DND-41 (cell line): ENCODE data around the gene VPS51.

Source experiments
- ATAC-seq: fragments of 200-7000 bp; cut with Tn5 transposase; 3 replicates; pipeline ENCODE4 v1.9.1; 2021; ENCODE audit warnings: low read depth; ENCODE audit not compliant: insufficient read depth
- DNase-seq: peaks from one replicate; pipeline ENCODE4 v3.0.0-alpha.2; 2020
- H2AFZ ChIP-seq: 2 replicates; pipeline ENCODE4 v1.6.0; 2012; ENCODE audit warnings: low read depth, low read length
- H3K27ac ChIP-seq: 2 replicates; pipeline ENCODE4 v1.5.1; 2012; ENCODE audit warnings: low read length, inconsistent platforms
- H3K27me3 ChIP-seq: fragments of 200-600 bp; sonication (generic); 2 replicates; pipeline ENCODE4 v1.6.0; 2012; ENCODE audit warnings: low read length, mild to moderate bottlenecking, inconsistent platforms; ENCODE audit not compliant: insufficient read depth, poor library complexity
- H3K36me3 ChIP-seq: 2 replicates; pipeline ENCODE4 v1.5.1; 2012; ENCODE audit warnings: low read length, inconsistent platforms; ENCODE audit not compliant: insufficient read depth
- H3K4me1 ChIP-seq: 2 replicates; pipeline ENCODE4 v1.5.1; 2012; ENCODE audit warnings: mild to moderate bottlenecking, low read length; ENCODE audit not compliant: insufficient read depth
- H3K4me2 ChIP-seq: 2 replicates; pipeline ENCODE4 v1.6.0; 2012; ENCODE audit warnings: mild to moderate bottlenecking, moderate library complexity, low read length, inconsistent platforms; ENCODE audit not compliant: insufficient read depth
- H3K4me3 ChIP-seq, 2 experiments: fragments of 200-600 bp in 1 of 2; shearing (Covaris generic) in 1 of 2; 2 replicates each; pipeline ENCODE4 v1.5.1; 2012 to 2016; ENCODE audit warnings: inconsistent platforms in 2 of 2, low read length in 2 of 2, mild to moderate bottlenecking in 2 of 2, low read depth in 1 of 2, moderate library complexity in 1 of 2
- H3K79me2 ChIP-seq: 2 replicates; pipeline ENCODE4 v1.6.0; 2012; ENCODE audit warnings: low read length, inconsistent platforms; ENCODE audit not compliant: insufficient read depth
- H3K9ac ChIP-seq: 2 replicates; pipeline ENCODE4 v1.6.0; 2012; ENCODE audit warnings: low read depth, mild to moderate bottlenecking, inconsistent platforms, low read length, moderate library complexity
- H3K9me3 ChIP-seq: 2 replicates; pipeline ENCODE4 v1.5.1; 2012; ENCODE audit warnings: low read length, moderate library complexity, mild to moderate bottlenecking, inconsistent platforms; ENCODE audit not compliant: insufficient read depth, severe bottlenecking
- H4K20me1 ChIP-seq: 2 replicates; pipeline ENCODE4 v1.6.0; 2012; ENCODE audit warnings: low read length; ENCODE audit not compliant: insufficient read depth
- EZH2 ChIP-seq: IDR thresholded peaks from 3 replicates; pipeline ENCODE4 v1.6.1; 2012; ENCODE audit warnings: borderline replicate concordance, low read depth, mild to moderate bottlenecking, moderate library complexity, low read length, inconsistent platforms; ENCODE audit not compliant: severe bottlenecking
- TF ChIP-seq, protein P1 (sequence below): IDR thresholded peaks from 2 replicates; pipeline ENCODE4 v1.5.1; 2012; ENCODE audit warnings: borderline replicate concordance, low read length, moderate library complexity, mild to moderate bottlenecking; ENCODE audit not compliant: poor library complexity, severe bottlenecking; ENCODE audit errors: extremely low read depth

Gene VPS51

DNA sequence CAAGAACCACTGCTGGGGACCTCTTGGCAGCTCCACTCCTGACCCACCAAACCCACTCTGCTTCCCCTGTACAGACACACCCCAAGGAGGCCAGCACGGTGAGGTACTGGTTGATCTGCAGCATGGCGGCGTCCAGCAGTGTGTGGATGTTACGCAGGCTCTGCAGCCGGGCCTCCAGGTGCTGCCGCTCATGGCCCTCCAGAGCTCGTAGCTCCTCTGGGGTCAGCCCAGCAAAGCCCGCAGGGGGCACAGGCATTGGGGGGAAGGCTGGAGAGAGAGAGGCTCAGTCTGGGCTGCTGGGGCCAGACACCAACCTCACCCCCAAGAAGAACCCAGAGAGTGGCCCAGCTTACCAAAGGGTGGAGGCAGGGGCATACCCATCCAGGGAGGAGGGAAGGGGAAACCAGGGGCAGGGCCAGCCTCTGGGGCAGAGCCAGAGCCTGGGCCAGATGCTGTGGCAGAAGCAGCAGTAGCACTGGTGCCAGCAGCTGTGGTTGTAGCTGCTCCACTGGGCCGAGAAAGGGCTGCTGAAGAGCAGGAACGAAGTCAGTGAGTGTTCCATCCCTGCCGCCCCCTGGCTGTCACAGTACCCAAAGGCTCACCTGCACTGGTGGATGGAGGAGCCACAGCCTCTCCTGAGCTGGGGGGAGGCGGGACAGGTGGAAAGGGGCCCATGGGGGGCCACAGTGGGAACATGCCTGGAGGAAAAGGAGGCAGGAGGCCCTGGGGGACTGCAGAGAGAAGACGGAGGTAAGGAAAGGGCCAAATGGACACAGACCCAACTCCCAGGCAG lies 33.8 kb downstream of the VPS51 start:
- DNase-seq (no peak), ATAC-seq (no peak)
- Histone ChIP-seq H3K4me2 (no peak overlapping the region), H3K9ac (no peak overlapping the region), H3K4me1 (peaks cover 18% of the 10 kb centered on the region), H3K27me3 (no peaks in the 10 kb centered on the region), H3K36me3 (peaks cover 82% of the 10 kb centered on the region), H3K27ac (no peak overlapping the region), H2AFZ (no peak overlapping the region), H4K20me1 (peaks cover 21% of the 10 kb centered on the region), H3K9me3 (no peaks in the 10 kb centered on the region), H3K4me3 (no peak overlapping the region), H3K79me2 (peaks cover 26% of the 10 kb centered on the region)
- TF ChIP-seq, protein P1, sequence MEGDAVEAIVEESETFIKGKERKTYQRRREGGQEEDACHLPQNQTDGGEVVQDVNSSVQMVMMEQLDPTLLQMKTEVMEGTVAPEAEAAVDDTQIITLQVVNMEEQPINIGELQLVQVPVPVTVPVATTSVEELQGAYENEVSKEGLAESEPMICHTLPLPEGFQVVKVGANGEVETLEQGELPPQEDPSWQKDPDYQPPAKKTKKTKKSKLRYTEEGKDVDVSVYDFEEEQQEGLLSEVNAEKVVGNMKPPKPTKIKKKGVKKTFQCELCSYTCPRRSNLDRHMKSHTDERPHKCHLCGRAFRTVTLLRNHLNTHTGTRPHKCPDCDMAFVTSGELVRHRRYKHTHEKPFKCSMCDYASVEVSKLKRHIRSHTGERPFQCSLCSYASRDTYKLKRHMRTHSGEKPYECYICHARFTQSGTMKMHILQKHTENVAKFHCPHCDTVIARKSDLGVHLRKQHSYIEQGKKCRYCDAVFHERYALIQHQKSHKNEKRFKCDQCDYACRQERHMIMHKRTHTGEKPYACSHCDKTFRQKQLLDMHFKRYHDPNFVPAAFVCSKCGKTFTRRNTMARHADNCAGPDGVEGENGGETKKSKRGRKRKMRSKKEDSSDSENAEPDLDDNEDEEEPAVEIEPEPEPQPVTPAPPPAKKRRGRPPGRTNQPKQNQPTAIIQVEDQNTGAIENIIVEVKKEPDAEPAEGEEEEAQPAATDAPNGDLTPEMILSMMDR = no peak
- no peak for TF ChIP-seq EZH2

DNA sequence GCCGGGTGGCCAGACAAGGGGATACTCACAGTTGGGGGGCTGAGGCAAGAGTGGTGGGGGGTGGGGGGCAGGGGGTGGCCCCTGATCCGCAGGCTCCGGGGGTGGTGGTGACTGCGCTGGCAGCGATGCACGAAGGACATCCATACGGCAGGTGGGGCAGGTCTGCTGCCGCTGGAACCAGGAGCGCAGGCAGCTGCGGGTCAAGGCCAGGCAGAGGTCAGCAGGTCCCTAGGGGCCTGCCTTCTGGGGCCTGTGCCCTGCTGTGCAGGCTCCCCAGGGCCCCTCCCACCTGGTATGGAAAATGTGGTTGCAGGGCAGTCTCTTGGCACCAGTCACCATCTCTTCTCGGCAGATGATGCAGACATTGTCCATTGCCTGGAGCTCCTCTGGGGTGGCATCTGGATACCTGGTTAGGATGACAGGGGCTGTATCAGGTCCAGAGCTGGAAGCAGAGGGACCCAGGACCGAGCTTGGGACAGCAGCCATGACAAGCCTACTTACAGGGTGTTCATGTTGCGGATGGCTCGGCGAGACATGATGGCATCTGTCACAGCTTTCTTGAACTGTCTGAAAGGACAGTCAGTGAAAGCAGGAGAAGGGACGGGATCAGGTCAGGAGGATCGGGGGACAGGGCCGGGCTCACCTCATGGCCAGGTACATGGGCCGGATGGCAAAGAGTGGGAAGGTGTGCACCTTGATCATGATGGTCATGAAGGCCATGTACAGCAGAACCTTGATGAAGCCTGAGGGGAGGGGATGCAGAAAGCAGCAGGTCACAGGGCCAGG lies 34.8 kb downstream of the VPS51 start:
- peaks cover 25% of the 10 kb centered on the region for H3K4me1 ChIP-seq
- DNase-seq (no peak), ATAC-seq (no peak)
- H3K4me2 ChIP-seq = no peak overlapping the region
- peaks cover 26% of the 10 kb centered on the region for H3K79me2 ChIP-seq
- H3K36me3 ChIP-seq = peaks cover 72% of the 10 kb centered on the region
- no peak overlapping the region for H3K9ac ChIP-seq
- no peaks in the 10 kb centered on the region for H3K27me3 ChIP-seq
- H2AFZ ChIP-seq = no peak overlapping the region
- no peaks in the 10 kb centered on the region for H3K9me3 ChIP-seq
- H4K20me1 ChIP-seq = peaks cover 21% of the 10 kb centered on the region
- no peak overlapping the region for H3K4me3 ChIP-seq
- no peak overlapping the region for H3K27ac ChIP-seq
- TF ChIP-seq, protein P1 = no peak
- TF ChIP-seq EZH2 = no peak

DNA sequence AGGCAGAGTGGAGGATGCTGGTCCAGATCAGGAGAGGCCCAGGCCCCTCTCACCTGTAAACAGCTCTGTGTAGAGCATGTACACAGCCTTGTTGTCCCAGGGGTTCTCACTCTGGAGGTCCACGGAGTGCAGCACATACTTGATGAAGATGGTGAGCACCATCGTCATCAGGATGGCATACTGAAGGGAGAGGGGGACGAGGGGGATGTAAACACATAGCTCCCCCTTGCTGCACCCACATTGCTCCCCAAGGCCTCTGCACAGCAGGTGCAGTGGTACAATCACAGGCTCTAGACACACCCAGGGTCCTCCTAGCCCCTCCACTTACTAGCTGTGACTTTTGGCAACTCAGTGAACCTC lies 35.4 kb downstream of the VPS51 start:
- Histone ChIP-seq H3K27ac (no peak overlapping the region), H3K79me2 (peaks cover 26% of the 10 kb centered on the region), H3K27me3 (no peaks in the 10 kb centered on the region), H3K36me3 (peaks cover 67% of the 10 kb centered on the region), H3K9me3 (no peaks in the 10 kb centered on the region), H3K4me1 (peaks cover 29% of the 10 kb centered on the region), H3K4me3 (no peak overlapping the region), H2AFZ (no peak overlapping the region), H3K4me2 (no peak overlapping the region), H3K9ac (no peak overlapping the region), H4K20me1 (peaks cover 21% of the 10 kb centered on the region)
- ATAC-seq (no peak), DNase-seq (no peak)
- TF ChIP-seq EZH2 = no peak
- TF ChIP-seq, protein P1 = no peak
